SK-N-SH (cell line): ENCODE measurements around the gene RASD2.

Experiments used
- CTCF ChIP-seq: fragments of 200-600 bp; sonication (generic); IDR thresholded peaks from 2 replicates; pipeline ENCODE4 v1.6.1; 2017; ENCODE audit warnings: antibody characterized with exemption, mild to moderate bottlenecking, moderate library complexity
- EZH2phosphoT487 ChIP-seq: fragments of 200-600 bp; sonication (generic); IDR thresholded peaks from 2 replicates; pipeline ENCODE4 v1.6.1; 2017; ENCODE audit warnings: low read depth, mixed run types, mild to moderate bottlenecking, antibody characterized with exemption, moderate library complexity, borderline replicate concordance
- POLR2AphosphoS5 ChIP-seq: IDR thresholded peaks from 2 replicates; pipeline ENCODE4 v1.6.1; 2012; ENCODE audit warnings: low read depth, low read length
- REST ChIP-seq: IDR thresholded peaks from 2 replicates; pipeline ENCODE4 v1.6.1; 2012; ENCODE audit warnings: mild to moderate bottlenecking, low read depth, low read length, moderate library complexity
- RFX5 ChIP-seq: IDR thresholded peaks from 2 replicates; pipeline ENCODE4 v1.6.1; 2012; ENCODE audit warnings: mild to moderate bottlenecking, improper control_type of control experiment, low read length
- TAF1 ChIP-seq: IDR thresholded peaks from 2 replicates; pipeline ENCODE4 v1.6.1; 2012; ENCODE audit warnings: low read depth, mild to moderate bottlenecking, low read length, moderate library complexity, borderline replicate concordance
- TCF12 ChIP-seq: IDR thresholded peaks from 2 replicates; pipeline ENCODE4 v1.4.0; 2012
- USF2 ChIP-seq: fragments of 150-350 bp; IDR thresholded peaks from 2 replicates; pipeline ENCODE4 v1.6.1; 2017; ENCODE audit warnings: antibody characterized with exemption, low read length, low read depth, borderline replicate concordance

GRCh38 chr22:35567351-35568141 is 26.9 kb downstream of the RASD2 start:
- TF ChIP-seq POLR2AphosphoS5 (no peak), REST (no peak), RFX5 (no peak), CTCF (no peak), TAF1 (no peak), EZH2phosphoT487 (no peak), TCF12 (no peak), USF2 (no peak)
